HUDEP-2 (cell line): ENCODE data around the gene ZCCHC14.

ENCODE experiments used
- DNase-seq, 76 experiments: peaks; one replicate each; lab custom pipeline; 2025; ENCODE audit not compliant: unreplicated experiment in 76 of 76; lab: John Stamatoyannopoulos, UW

The ZCCHC14 gene

GRCh38 chr16:87492721-87493607 lies at the start of gene ZCCHC14:
ZCCHC14 (minus strand) TSS chr16:87493024; CDS start chr16:87492238, 786 bp downstream.
- peak in 74 of 76 experiments; percentile 51 to 98 (median 96) for DNase-seq

GRCh38 chr16:87541872-87542234 lies 49.0 kb upstream of the ZCCHC14 start:
- no peak for DNase-seq

DNA sequence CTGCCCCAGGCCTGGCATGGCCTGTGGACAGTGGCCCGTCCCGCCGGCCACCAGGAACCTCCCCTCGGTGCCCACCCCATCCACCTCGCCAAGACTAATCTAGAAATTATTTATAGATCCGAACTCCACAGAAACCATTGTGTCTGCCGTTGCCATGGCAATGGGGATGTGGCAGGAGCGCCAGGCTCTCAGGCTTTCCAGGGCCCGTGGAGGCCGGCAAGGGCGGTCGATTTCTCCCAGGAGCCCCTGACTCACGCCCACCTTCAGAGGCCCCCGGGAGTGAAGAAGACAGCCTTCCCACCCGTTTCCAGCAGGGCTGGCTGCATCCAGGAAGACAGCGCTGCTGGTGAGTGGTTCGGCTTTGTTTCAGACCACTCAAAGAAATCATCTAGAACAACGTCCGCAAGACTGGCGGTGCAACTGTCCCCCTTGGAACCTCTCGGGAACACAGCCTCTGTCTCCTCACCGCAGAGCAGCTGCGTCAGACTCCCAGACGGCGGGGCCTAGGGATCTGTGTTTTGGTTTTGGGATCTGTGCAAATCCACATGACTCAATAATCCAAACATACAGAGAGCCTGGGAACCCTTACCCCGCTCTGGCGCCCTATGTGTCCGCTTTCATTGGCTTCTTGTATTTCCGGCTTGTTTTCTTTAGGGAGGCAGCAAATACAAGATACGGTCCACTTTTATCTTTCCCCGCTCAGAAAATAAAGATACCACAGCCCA lies 48.5 kb upstream of the ZCCHC14 start:
- DNase-seq, result no peak

- no peak for DNase-seq
Measured at GRCh38 chr16:87540897-87541146, 48.0 kb upstream of the ZCCHC14 start.

- no peak for DNase-seq
Measured at GRCh38 chr16:87540072-87540896, 47.5 kb upstream of the ZCCHC14 start.

- DNase-seq, result no peak
Measured at GRCh38 chr16:87539113-87539512, 46.3 kb upstream of the ZCCHC14 start.

GRCh38 chr16:87538594-87538993 lies 45.8 kb upstream of the ZCCHC14 start:
- DNase-seq, result no peak

GRCh38 chr16:87538160-87538559 lies 45.3 kb upstream of the ZCCHC14 start:
- no peak for DNase-seq

- DNase-seq, result no peak
Measured at GRCh38 chr16:87536795-87537142, 43.9 kb upstream of the ZCCHC14 start.

DNA sequence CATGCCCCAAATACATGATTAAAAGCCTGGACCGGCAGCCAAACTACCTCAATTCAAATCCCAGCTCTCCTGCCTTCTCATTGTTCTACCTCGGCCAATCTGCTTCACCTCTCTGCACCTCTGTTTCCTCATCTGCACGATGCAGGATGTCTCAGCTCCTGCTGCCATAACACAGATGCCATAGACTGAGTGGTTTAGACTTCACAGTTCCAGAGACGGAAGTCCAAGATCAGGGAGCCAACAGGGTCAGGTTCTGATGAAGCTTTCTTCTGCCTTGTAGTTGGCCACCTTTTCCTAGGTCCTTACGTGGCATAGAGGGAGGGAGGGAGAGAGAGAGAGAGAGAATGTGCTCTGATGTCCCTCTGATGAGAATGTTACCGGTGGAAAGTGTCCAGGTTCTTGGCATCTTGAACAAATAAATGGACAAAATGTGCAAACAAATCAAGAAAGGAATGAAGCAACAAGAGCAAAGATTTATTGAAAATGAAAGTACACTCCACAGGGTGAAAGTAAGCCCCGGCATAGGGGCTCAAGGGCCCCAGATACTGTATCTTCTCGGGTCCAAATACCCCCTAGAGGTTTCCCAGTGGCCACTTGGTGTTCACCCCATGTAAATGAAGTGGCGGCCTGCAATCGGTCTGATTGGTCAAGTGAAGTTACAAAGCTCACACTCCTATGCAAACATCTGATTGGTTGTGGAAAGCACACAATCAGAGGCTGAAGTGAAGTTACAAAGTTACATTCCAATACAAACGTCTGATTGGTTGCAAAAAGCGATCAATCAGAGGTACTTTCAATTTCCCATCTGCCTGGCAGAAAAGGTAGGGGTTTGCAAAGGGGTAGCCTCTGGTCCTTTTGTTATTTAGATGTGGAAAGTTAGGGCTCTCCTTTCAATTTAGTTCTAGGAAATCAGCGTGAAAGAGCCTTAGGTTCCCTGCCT lies 43.3 kb upstream of the ZCCHC14 start:
- DNase-seq, result no peak

DNA sequence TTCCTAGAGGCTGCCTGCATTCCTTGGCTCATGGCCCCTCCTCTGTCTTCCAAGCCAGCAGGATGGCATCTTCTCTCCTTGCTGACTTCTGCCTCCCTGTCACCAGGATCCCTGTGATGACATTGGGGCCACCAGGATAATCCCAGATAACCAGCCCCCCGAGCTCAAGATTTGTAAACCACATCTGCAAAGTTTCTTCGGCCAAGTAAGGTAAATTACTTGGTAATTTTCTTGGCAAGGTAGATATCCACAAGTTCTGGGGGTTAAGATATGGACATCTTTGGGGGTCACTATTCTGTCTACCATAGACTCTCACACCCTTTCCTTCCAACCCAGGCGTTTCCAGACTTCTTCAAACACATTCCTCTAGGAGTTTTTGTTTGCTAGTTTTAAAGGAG lies 42.6 kb upstream of the ZCCHC14 start:
- no peak for DNase-seq

GRCh38 chr16:87534751-87535150 lies 41.9 kb upstream of the ZCCHC14 start:
- DNase-seq, result no peak

DNA sequence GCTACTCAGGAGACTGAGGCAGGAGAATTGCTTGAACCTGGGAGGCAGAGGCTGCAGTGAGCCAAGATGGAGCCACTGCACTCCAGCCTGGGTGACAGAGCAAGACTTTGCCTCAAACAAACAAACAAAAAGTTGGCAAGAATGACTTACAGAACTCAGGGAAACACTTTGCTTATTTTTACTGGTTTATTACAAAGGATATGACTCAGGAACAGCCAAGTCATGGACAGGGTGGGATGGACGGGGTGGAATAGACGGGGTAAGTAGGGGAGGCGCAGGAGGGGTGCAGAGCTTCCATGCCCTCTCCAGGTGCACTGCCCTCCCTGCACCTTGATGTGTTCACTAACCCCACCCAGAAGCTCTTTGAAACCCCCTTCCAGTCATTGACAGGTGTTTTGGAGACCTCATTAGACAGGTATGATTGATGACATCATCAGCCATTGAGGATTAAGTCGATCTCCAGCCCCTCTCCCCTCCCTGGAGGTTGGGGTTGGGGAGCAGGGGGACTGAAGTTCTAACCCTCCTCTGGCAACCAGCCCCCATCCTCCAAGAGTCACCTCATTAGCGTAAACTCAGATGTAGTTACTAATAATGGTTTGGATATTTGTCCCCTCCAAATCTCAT lies 41.3 kb upstream of the ZCCHC14 start:
- no peak for DNase-seq

GRCh38 chr16:87533061-87533460 lies 40.2 kb upstream of the ZCCHC14 start:
- no peak for DNase-seq

GRCh38 chr16:87531418-87531817 lies 38.6 kb upstream of the ZCCHC14 start:
- no peak for DNase-seq

DNA sequence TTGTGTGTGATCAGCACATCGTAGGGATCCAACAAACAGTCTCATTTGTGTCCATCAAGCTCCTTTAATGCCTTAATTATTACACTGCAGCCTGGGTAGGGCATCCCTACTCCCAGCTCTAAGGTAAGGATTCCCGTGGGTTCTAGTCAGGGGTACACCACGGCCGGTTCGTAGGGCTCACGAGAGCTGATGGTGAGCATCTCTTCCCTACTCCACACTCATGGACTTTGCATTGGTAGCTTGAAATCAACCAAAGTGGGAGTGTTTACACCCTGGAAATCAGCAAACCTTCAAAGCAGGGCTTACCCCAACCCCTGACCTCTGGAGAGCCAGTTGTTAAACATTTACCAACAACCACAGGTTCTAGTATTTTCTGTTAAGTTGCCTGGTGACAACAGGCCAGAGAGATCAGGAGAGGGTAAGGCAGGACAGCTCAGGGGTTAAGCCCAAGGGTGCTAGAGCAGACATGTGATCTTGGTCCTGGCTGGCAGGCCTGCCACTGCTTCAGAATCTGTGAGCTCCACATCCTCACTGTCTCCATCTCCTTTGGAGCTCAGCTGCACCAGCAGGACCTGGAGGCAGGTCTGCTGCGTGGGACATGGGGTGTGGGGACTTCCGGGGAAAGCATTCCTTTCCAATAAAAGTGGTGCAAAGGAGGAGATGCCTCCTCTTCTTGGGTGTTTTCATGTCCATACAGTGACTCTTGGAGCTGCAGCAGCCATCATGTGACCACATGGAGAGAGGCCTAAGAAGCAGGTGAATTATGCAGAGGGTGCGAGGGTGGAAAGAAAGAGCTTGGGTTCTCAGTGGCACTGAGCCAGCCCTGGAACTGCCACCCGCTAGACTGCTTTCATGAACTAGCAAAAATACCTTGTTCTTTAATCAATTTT lies 36.1 kb upstream of the ZCCHC14 start:
- DNase-seq, result no peak

- no peak for DNase-seq
Measured at GRCh38 chr16:87527055-87527724, 34.4 kb upstream of the ZCCHC14 start.

GRCh38 chr16:87526238-87526947 lies 33.6 kb upstream of the ZCCHC14 start:
- DNase-seq, result no peak
